ENCODE data around the gene ANKRD42.

- TF ChIP-seq POLR2AphosphoS5 (IDR thresholded peaks at IDR 0.05; ENCODE audit: low read depth, low read length): no peak
- TF ChIP-seq POLR2A (IDR thresholded peaks at IDR 0.05; ENCODE audit: low read depth, low read length): no peak
Observed at GRCh38 chr11:83235825-83236224, 42.3 kb downstream of the ANKRD42 start.

All from GM12892 (cell line).